Measurements from ENCODE around the gene IBTK. TPM values are rescaled to one million over a fixed set of nuclear protein-coding genes. Genes with fewer than 3 reads are reported as not detected.
"Not testable (repeated sequence)": the region's sequence is repeated elsewhere in the genome, so short reads cannot be mapped to it uniquely, and the experiment has no call there.

IBTK gene
- total RNA-seq, 1 donor from 2014 or later: 42.2 TPM

DNA sequence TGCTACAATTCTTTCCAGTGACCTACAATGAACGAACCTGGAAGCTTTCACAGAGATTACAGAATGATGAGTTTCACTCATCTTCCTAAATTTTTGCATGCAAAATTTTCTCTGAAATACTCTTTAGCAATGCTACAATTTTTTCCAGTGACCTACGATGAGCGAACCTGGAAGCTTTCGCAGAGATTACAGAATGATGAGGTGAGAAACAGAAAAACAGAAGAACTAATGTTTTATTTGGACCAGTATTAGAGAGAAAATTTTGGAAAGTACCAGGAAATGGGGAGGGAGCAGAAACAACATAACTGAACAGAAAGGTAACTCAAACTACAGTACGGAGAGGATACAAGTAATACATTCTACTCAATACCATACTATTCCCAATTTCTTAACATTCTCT, 75.0 kb downstream of the IBTK start:
- no peak for DNase-seq

DNA sequence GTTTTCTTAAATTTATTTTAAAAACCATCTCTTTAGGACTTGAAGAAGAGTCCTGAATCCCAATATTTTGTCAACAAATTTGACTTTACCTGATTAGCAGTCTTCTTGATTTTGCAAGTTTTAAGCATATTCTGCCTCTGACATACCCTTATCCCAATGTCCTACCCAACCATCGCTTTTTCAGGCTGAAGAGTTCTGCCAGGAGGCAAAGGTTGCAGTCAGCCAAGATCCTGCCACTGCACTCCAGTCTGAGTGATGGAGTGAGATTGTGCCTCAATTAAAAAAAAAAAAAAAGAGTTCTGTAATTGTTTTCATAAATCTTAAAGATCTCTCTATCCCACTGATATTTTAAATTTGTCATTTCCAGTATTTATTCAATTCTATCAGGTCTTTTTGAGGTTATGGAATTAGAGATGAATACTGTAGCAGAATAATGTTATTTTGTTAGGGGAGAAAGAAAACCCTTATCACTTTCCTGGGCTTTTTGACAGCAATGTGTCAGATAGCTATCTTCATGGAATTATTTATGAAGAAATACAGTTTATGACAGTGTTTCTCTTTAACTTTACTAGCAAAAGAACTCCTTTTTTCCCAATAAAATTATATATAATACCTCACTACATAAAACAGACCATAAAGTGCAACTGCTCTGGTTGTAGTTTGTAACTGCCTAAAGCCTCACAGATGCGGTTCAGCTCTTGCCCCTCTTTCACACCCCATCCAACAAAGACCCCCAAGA, 78.2 kb downstream of the IBTK start:
- no peak for DNase-seq

DNA sequence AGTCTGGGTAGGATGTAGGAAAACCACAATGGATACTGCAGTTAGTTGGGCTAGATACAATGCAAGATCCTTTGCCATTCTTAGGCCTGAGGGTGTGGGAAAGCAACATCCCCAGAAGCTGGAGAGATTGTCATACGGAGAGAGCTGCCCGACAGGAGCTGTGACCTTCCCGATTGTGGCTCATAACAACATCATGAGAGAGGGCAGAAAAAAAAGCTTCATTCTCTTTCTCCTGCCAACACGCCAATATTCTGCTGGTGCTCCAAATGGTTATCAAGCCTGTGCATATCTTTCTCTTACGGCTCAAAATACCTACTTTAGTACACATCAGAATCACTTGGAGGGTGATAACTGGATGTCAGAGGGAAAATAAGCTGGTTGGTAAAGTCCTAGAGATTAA, 81.1 kb downstream of the IBTK start:
- no peak for DNase-seq

DNA sequence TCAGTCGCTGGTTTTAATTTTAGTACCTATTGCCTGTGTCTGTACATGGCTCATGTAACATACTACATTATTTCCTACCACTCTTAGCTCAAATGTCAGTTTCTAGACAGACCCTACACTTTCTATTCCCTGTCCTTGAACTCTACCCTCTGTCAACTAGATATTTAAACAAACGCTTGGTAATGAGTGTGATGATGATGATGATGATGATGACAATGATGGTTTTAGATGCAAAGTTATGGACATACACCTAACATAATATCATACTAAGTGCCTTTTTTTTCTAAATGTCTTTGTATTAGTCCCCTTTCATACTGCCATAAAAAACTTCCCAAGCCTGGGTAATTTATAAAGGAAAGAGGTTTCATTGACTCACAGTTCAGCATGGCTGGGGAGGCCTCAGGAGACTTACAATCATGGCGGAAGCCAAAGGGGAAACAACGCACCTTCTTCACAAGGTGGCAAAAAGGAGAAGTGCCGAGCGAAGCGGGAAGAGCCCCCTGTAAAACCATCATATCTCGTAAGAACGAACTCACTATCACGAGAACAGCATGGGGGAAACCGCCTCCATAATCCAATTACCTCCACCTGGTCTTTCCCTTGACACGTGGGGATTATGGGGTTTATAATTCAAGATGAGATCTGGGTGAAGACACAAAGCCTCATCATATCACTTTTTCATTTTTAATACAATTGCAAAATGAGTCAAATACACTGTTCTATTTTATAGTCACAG, 87.1 kb downstream of the IBTK start:
- no peak for DNase-seq

DNA sequence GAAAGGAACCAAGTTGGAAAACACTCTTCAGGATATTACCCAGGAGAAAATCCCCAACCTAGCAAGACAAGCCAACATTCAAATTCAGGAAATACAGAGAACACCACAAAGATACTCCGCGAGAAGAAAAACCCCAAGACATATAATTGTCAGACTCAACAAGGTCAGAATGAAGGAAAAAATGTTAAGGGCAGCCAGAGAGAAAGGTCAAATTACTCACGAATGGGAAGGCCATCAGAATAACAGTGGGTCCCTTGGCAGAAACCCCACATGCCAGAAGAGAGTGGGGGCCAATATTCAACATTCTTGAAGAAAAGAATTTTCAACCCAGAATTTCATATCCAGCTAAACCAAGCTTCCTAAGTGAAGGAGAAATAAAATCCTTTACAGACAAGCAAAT, 94.8 kb downstream of the IBTK start:
- not testable (repeated sequence) for DNase-seq

DNA sequence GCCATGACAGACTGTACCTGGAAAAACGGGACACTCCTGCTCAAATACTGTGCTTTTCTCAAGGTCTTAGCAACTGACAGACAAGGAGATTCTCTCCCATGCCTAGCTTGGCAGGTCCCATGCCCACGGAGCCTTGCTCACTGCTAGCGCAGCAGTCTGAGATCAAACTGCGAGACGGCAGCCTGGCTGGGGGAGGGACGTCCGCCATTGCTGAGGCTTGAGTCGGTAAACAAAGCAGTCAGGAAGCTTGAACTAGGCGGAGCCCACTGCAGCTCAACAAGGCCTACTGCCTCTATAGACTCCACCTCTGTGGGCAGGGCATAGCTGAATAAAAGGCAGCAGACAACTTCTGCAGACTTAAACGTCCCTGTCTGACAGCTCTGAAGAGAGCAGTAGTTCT, 96.4 kb downstream of the IBTK start:
- not testable (repeated sequence) for DNase-seq

DNA sequence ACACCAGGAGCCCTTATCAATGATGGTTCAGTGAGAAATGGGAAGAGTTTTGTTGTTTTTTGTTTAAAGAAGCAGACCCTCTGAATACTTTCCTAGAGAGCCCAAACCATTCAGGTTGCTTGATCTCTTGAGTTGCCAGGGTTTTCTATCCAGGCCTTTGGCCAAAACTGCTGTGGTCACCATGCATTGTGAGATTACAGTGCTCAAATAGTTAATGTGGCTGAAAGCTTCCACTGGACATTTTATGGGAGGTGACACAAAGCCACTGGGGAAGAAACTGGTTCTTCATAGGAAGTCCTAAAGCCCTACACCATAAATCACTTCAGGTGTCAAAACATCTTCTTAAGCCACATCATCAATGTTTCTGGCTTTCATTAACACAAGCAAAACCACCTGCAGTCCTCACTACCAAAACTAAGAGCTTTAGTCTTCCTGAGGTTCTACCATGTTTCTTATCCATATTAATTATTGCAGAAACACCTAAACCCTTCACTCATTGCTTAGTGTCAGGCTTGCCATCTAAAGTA, 101.6 kb downstream of the IBTK start:
- DNase-seq: no peak

DNA sequence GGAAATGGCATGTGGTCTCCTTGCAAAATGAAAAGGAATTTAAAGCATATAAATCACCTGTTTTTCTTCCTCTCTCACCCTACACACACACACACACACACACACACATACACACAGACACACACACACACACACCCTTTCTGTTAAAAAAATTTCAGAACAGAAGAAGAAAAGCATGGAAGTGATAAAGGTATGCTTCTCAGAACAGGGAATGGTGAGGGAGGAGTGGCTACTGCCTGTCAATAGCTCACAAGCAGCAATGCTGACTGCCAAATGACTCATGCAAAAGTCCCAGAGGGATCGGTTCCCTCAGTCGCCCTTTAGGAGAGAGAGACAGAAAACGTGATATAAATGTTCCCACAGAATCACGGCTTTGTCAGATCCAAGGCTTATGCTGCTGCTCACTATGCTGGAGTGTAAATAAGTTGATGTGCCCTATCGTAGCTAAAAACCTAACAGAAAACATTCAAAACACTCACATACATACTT, 102.6 kb downstream of the IBTK start:
- DNase-seq: peak; percentile 72

DNA sequence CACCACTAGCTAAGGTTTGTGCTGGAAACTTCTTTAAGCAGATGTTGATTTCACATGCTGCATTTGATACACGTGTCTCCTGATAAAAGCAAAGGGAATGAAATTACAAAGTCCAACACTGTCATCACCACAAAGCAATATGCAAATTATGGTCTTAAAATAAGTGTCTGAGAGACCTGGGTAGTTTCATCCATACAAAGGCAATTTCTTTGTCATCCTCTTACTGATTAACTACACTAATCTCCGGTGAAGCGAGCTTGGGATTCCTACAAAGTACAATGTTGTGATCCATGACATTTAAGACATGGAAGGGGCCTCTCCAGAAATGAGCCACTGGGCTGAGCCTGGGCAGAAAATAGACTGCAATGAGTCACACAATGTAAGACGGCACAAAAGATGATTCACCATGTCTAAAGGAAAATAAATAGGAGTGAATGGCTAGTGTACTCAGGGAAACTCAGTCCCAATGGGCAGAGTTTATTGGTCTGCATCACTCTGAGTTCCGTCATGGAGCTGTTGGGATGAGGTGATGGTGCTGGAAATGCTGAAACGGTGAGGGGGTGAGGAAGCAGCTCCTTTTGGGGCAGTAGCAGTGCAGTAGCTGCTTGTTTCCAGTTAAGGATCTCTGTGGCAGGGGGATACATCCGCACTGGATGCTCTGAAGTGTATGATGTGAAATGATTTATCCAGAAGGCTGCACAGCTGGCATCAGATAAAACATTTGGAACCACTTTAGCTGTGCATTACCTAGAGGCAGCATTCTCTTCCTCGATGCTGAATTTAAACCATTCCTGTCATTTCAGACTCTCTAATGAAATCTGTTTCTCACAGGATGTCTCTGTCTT, 103.3 kb downstream of the IBTK start:
- peak; percentile 84 for DNase-seq

DNA sequence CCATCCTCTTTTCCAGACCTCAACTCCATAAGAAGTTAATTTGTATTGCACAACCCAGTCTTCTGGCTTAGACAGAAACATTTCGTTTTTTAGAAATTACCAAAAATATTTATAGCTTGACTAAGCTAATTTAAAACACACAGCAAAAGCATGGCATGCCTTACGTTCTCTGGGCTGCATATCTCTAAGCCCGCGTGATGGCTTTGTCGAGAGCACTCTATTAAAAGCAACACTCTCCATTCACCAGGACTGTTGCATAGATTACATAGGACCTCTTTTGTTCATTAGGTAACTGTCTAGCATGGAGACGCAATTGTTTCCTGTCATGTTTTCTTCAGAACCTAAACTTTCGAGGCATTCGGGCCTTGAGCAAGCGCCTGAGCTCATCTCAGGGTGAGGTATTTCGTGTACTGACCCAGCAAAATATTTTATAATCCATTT, 104.5 kb downstream of the IBTK start:
- no peak for DNase-seq

DNA sequence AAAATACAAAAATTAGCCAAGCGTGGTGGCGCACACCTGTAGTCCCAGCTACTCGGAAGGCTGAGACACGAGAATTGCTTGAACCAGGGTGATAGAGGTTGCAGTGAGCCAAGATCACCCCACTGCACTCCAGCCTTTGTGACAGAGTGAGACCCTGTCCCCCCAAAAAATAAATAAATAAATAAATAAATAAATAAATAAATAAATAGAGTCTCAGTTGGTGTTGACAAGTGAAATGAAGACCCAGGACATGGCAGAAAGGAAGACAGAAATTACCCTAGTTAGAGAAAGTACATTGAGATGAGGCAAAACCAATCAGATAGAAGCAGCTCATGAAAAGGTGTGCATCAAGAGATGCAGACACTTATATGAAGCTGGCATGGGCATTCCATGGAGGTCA, 105.0 kb downstream of the IBTK start:
- DNase-seq: no peak

DNA sequence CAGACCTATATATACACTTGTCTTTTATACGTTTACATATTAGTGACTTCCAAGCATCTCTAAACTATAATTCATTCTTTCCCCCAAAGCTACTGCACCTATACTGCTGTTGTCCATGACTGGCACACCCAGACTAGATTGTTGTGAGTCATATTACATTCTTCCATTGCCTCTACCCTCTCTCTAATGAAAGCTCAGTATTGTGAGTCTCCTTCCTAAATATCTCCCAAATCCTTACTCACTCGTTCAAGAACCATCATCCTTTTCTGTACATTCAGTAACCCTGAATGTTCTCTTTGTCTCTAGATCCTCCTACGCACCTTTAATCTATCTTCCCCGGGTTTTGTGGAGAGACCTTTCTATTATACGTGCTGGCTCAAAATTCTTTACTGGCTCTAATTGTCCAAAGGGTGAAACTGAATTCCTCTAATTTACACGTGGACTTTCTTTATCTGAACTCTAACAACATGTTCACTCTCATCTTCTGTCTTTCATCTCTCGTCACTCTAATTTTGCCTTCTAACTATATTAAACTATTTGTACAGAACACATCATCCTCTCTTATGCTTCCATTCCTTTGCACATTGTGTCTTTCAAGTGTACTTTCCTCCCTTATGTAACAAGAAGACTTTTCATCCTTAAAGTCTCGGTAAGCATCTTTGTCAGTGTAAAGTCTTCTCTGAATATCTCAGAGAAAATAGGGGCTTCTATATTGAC, 109.3 kb downstream of the IBTK start:
- no peak for DNase-seq

DNA sequence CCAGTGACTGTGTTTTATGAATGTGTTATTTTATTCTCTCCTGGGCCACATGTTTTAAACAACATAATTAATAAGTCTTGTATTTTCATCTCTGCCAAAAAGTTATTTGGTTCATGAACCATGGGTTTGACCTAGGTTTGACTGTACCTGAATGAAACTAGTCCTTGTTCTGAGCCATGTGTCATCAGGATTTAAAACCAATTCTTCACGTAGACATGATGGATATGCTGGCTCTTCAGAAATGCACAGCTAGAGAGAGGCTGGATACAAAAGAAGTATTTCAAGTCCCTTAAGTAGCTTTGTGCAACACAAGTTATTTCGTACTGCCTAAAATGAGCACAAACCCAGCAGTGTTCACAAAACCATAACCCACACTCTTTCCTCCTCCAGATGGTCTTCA, 116.1 kb downstream of the IBTK start:
- no peak for DNase-seq

DNA sequence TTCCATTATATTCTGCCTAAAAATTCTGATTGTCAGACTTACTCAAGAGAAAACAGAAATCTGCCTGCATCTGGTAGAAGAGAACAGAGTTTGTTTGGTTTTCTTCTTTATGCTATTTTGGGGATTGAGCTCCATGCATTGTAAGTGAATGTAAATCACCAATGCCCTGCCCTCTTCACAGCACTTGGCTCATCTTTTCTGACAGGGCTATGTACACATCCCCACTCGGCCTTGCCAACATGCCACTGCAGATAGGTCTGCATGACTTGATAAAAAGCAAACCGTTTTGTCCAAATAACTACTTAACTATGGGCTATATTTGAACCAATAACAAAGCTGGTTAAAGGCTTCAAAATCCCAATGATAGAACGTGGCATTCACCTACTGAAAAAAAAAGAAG, 117.7 kb downstream of the IBTK start:
- no peak for DNase-seq

DNA sequence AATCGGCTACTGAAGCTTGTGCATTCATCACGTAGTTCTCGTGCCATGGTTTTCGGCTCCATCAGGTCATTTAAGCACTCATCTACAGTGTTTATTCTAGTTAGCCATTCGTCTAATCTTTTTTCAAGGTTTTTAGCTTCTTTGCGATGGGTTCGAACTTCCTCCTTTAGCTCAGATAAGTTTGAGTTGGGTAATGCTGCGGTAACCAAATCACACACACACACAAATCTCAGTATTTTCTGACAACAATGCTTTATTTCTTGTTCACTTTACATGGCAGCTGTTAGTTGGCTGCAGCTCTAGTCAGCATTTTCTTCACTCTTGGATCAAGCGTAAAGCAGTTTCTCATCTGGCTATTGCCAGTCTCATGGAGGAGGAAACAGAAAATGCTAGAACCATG, 118.6 kb downstream of the IBTK start:
- not testable (repeated sequence) for DNase-seq

DNA sequence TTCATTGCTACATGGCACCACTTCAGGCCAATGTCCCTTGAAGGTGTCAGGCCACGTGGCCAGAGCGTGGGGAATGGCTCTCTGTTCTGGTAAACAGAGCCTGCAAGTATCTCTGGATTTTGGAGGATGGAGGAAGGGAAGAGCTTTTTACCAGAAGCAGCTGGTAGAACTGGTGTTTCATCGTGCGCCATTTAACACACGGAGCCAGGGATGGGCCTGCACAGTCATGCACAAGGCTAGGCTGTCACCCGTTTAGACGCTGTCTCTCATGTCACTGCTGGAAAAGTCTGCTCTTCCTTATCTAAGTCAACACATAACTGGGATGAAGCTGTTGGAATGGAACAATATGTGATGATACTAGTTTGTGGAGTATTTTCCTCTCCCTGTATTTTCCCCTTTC, 123.9 kb downstream of the IBTK start:
- no peak for DNase-seq

Other genes starting within 250 kb of the IBTK start
- gene TPBG, start 116.1 kb upstream of the IBTK start, total RNA-seq: 8.7 and 9.4 TPM in 2 replicates